Activated T-cell treated with anti-CD3 and anti-CD28 coated beads, Interleukin-2, amount 50 U/mL, for 72 hours (primary cell): ENCODE measurements around the gene MTHFD2. TPM values are rescaled to one million over a fixed set of nuclear protein-coding genes. Genes with fewer than 3 reads are reported as not detected.
A peak's percentile ranks its signal among the peaks of the same experiment; 100 is the strongest.

Experiments
- ATAC-seq, 2 donors: fragments of 150-1000 bp; cut with Tn5 transposase; replicated peaks in 1 of 2; 2 replicates each; pipeline ENCODE4 v1.10.0; 2021; ENCODE audit warnings: moderate library complexity in 2 of 2, mild to moderate bottlenecking in 1 of 2
- DNase-seq, 2 donors: peaks; one replicate each; pipeline ENCODE4 v3.0.0; 2021 to 2022; ENCODE audit warnings: mixed read lengths in 1 of 2
- H3K27ac Mint-ChIP-seq: one replicate; pipeline ENCODE4 v1.8.0; 2022; ENCODE audit warnings: mild to moderate bottlenecking, moderate library complexity, mixed read lengths
- H3K27me3 Mint-ChIP-seq: one replicate; pipeline ENCODE4 v1.8.0; 2022; ENCODE audit warnings: low read depth, mixed read lengths
- H3K36me3 Mint-ChIP-seq, 2 donors: one replicate each; pipeline ENCODE4 v1.8.0; 2022; ENCODE audit warnings: mixed read lengths in 2 of 2, mild to moderate bottlenecking in 1 of 2; ENCODE audit not compliant: insufficient read depth in 2 of 2
- H3K4me1 Mint-ChIP-seq: one replicate; pipeline ENCODE4 v1.8.0; 2022; ENCODE audit warnings: low read depth, mixed read lengths
- H3K4me3 Mint-ChIP-seq, 2 donors: one replicate each; pipeline ENCODE4 v1.8.0; 2022; ENCODE audit warnings: mild to moderate bottlenecking in 2 of 2, mixed read lengths in 2 of 2, moderate library complexity in 2 of 2
- H3K9me3 Mint-ChIP-seq, 2 donors: one replicate each; pipeline ENCODE4 v1.8.0; 2022; ENCODE audit warnings: mixed read lengths in 2 of 2
- total RNA-seq, 2 donors: library from RNA; stranded (reverse); gene quantifications; one replicate each; pipeline ENCODE4 v1.2.3, GENCODE V29; 2022

MTHFD2 gene
- 100 to 1,000 TPM; 518 to 624 TPM for total RNA-seq

DNA sequence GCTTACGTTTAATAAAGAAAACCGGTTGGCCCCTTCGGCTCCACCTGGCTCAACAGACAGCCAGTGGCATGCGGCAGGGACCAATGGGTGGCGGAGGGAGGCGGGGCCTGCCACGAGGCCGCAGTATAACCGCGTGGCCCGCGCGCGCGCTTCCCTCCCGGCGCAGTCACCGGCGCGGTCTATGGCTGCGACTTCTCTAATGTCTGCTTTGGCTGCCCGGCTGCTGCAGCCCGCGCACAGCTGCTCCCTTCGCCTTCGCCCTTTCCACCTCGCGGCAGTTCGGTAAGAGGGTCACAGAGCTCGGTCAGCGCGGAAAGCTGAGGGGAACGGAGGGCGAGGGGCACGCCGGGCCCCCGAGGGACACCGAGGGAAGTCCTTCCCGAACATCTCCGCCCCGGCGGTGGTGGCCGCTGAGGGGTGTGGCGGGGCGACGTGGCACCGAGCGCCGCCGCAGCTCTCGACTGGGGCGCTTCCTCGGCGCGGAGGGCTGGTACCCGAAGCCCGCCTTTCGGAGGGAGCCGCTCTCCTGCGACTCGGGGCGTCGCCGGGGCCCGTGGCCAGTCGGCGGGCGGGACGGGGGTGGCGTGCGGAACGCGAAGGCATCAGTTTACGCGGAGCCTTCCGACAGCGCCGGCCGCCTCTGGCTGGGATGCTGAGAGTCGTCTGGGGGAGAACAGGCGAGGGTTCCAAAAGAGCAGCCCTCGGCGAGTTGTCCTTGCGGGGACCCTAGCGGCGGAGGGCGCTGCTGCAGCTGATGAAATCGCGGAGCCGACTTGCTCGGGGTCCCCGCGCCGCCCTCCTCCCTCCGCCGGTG lies at the start of gene MTHFD2:
TSS of gene MTHFD2 (plus strand) at position 155 of the 814 bp plus-strand sequence. CDS start at position 182, 27 bp downstream.
- DNase-seq (peak; percentile 95), ATAC-seq (peak; percentile 89 to 90)
- Mint-ChIP-seq H3K27me3 (no peaks in the 10 kb centered on the region), H3K27ac (peak within 1 kb of the TSS; percentile 100), H3K4me3 (peak within 1 kb of the TSS; percentile 98 to 99), H3K36me3 (peaks cover 20 to 40% of the 10 kb centered on the region in 2 donors), H3K4me1 (peaks cover 59% of the 10 kb centered on the region), H3K9me3 (no peaks in the 10 kb centered on the region)

DNA sequence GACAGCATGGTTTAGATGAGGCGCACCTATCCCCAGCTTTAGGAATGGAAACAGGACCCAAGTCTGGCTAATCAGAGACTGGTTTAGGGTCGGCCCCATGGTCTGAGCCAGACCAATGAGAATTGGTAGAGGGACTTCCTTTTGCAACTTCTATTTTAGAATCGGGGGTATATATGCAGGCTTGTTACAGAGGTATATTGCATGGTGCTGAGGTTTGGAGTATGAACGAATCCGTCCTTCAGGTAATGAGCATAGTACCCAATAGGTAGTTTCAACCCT lies 49.2 kb upstream of the MTHFD2 start:
- Mint-ChIP-seq H3K9me3 (no peaks in the 10 kb centered on the region), H3K4me1 (peaks cover 14% of the 10 kb centered on the region), H3K4me3 (no peak overlapping the region), H3K27me3 (no peaks in the 10 kb centered on the region), H3K27ac (no peak overlapping the region), H3K36me3 (peaks cover 3 to 10% of the 10 kb centered on the region in 2 donors)
- no peak for DNase-seq
- no peak for ATAC-seq

DNA sequence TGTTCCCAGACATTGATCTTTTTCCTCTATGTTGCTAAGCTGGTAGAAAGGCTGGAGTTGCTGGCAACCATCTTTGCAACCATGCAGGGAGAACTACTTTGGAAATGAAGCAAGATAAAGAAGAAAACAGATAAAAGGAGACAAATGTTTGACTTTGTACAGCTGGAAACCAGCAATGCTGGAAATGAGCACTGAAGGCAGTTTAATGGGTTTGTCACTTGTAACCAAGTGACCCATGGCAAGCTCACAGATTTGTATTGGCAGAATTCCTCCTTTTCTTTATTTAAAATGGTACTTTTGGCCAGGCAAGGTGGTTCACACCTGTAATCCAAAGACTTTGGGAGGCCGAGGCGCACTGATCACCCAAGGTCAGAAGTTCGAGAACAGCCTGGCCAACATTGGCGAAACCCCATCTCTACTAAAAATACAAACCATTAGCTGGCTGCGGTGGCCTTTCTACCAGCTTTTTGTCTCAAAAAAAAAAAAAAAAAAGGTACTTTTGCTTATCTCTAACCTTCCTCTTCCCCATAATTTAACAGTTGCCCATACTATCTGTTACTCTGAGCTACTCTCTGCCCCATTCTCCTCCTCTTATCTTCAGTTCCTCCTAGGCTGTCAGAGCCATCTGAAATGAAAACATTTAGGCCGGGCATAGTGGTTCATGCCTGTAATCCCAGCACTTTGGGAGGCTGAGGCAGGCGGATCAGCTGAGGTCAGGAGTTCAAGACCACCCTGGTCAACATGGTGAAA lies 48.7 kb upstream of the MTHFD2 start:
- peaks cover 14% of the 10 kb centered on the region for H3K4me1 Mint-ChIP-seq
- H3K27ac Mint-ChIP-seq: peak overlapping the region; percentile 7
- no peak overlapping the region for H3K4me3 Mint-ChIP-seq
- ATAC-seq (no peak), DNase-seq (no peak)
- H3K36me3 Mint-ChIP-seq: peaks cover 3 to 13% of the 10 kb centered on the region in 2 donors
- H3K9me3 Mint-ChIP-seq: no peaks in the 10 kb centered on the region
- no peaks in the 10 kb centered on the region for H3K27me3 Mint-ChIP-seq

DNA sequence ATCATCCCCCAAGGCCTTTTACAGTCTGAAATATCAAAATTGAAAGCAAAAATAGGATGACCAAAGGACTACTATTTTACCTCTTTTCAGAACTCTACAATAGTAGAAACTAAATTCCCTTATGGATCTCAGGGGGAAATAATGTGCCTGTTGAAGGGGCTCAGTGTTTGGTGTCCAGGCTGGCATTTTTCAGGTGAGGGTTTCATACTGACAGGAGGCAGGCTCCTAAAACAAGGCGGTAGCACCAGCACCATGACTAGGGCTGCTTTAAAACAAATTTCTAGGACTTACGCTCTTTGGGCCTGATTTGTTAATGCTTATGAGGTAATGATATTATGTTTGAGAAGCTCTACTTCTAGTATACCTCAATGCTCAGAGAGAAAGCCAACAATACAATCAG lies 45.5 kb upstream of the MTHFD2 start:
- peaks cover 9% of the 10 kb centered on the region for H3K4me1 Mint-ChIP-seq
- DNase-seq: no peak

DNA sequence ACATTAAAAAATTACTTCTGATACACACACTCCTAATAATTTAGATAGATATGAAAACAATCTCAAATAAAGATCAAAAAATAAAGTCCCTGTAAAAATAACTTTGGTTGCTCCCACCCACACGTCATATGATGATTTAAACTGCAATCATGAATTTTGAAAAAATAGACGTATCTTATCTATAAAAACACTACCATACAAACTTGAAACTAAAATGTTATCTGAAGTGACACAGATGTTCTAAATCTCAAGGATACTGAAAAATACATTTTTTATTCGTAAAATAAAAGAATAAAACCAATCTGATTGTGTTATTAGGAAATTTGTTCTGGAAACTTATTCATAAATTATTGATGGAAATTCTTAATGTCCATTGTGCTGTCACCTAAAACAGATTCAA lies 42.6 kb upstream of the MTHFD2 start:
- no peaks in the 10 kb centered on the region for H3K9me3 Mint-ChIP-seq
- no peak for ATAC-seq
- peaks cover 3 to 36% of the 10 kb centered on the region in 2 donors for H3K36me3 Mint-ChIP-seq
- peak overlapping the region; percentile 57 for H3K27ac Mint-ChIP-seq
- DNase-seq: no peak
- no peaks in the 10 kb centered on the region for H3K27me3 Mint-ChIP-seq
- H3K4me3 Mint-ChIP-seq: no peak overlapping the region
- H3K4me1 Mint-ChIP-seq: peaks cover 9% of the 10 kb centered on the region

More for the DNA sequence above, 45.5 kb upstream of the MTHFD2 start:
- H3K36me3 Mint-ChIP-seq: peaks cover 3 to 29% of the 10 kb centered on the region in 2 donors
- no peak for ATAC-seq
- peak overlapping the region; percentile 69 for H3K27ac Mint-ChIP-seq
- no peaks in the 10 kb centered on the region for H3K9me3 Mint-ChIP-seq
- no peak overlapping the region for H3K4me3 Mint-ChIP-seq
- H3K27me3 Mint-ChIP-seq: no peaks in the 10 kb centered on the region

- Mint-ChIP-seq H3K4me3 (no peak overlapping the region), H3K27me3 (no peaks in the 10 kb centered on the region), H3K4me1 (peaks cover 16% of the 10 kb centered on the region), H3K9me3 (no peaks in the 10 kb centered on the region), H3K27ac (peak overlapping the region; percentile 31), H3K36me3 (peaks cover 12 to 49% of the 10 kb centered on the region in 2 donors)
- no peak for DNase-seq
- no peak for ATAC-seq
These were observed 35.5 kb upstream of the MTHFD2 start for GRCh38 chr2:74162951-74163350.

GRCh38 chr2:74164761-74165160 lies 33.7 kb upstream of the MTHFD2 start:
- H3K4me3 Mint-ChIP-seq: no peak overlapping the region
- H3K4me1 Mint-ChIP-seq: peaks cover 32% of the 10 kb centered on the region
- peaks cover 15 to 48% of the 10 kb centered on the region in 2 donors for H3K36me3 Mint-ChIP-seq
- ATAC-seq: no peak
- no peak overlapping the region for H3K27ac Mint-ChIP-seq
- H3K27me3 Mint-ChIP-seq: no peaks in the 10 kb centered on the region
- no peak for DNase-seq
- no peaks in the 10 kb centered on the region for H3K9me3 Mint-ChIP-seq

- peaks cover 42% of the 10 kb centered on the region for H3K4me1 Mint-ChIP-seq
- ATAC-seq (peak; percentile 65 to 79), DNase-seq (no peak)
- peak overlapping the region in 1 of 2 donors; percentile 79 for H3K4me3 Mint-ChIP-seq
- H3K9me3 Mint-ChIP-seq: no peaks in the 10 kb centered on the region
- peak overlapping the region; percentile 97 for H3K27ac Mint-ChIP-seq
- no peaks in the 10 kb centered on the region for H3K27me3 Mint-ChIP-seq
- H3K36me3 Mint-ChIP-seq: peaks cover 20 to 46% of the 10 kb centered on the region in 2 donors
These were observed 29.7 kb upstream of the MTHFD2 start for GRCh38 chr2:74168739-74169138.

GRCh38 chr2:74174909-74175308 lies 23.5 kb upstream of the MTHFD2 start:
- ATAC-seq: no peak
- Mint-ChIP-seq H3K27me3 (no peaks in the 10 kb centered on the region), H3K36me3 (peaks cover 10 to 38% of the 10 kb centered on the region in 2 donors), H3K9me3 (no peaks in the 10 kb centered on the region), H3K4me3 (peak overlapping the region; percentile 89 to 95), H3K27ac (peak overlapping the region; percentile 95), H3K4me1 (peaks cover 57% of the 10 kb centered on the region)
- no peak for DNase-seq

GRCh38 chr2:74177696-74178095 lies 20.7 kb upstream of the MTHFD2 start:
- H3K4me3 Mint-ChIP-seq: peak overlapping the region; percentile 89 to 95
- peaks cover 58% of the 10 kb centered on the region for H3K4me1 Mint-ChIP-seq
- H3K27me3 Mint-ChIP-seq: no peaks in the 10 kb centered on the region
- H3K9me3 Mint-ChIP-seq: no peaks in the 10 kb centered on the region
- no peak for ATAC-seq
- peak overlapping the region; percentile 91 for H3K27ac Mint-ChIP-seq
- no peak for DNase-seq
- H3K36me3 Mint-ChIP-seq: peaks cover 4 to 23% of the 10 kb centered on the region in 2 donors

GRCh38 chr2:74178211-74179062 lies 20.0 kb upstream of the MTHFD2 start, which contains the start of gene MOB1A:
Gene MOB1A, minus strand, starts transcription at chr2:74178879. Its CDS starts 205 bp downstream, at chr2:74178674.
- peak; percentile 95 for ATAC-seq
- peak; percentile 99 for DNase-seq
- Mint-ChIP-seq H3K27me3 (no peaks in the 10 kb centered on the region), H3K4me3 (peak within 1 kb of the TSS; percentile 89 to 95), H3K27ac (peak within 1 kb of the TSS; percentile 91), H3K4me1 (peaks cover 53% of the 10 kb centered on the region), H3K36me3 (peaks cover 4 to 23% of the 10 kb centered on the region in 2 donors), H3K9me3 (no peaks in the 10 kb centered on the region)

- H3K9me3 Mint-ChIP-seq: no peaks in the 10 kb centered on the region
- ATAC-seq: peak; percentile 7 to 21
- H3K27me3 Mint-ChIP-seq: no peaks in the 10 kb centered on the region
- peak overlapping the region; percentile 91 for H3K27ac Mint-ChIP-seq
- peaks cover 57% of the 10 kb centered on the region for H3K4me1 Mint-ChIP-seq
- peak overlapping the region; percentile 89 to 95 for H3K4me3 Mint-ChIP-seq
- DNase-seq: no peak
- H3K36me3 Mint-ChIP-seq: peaks cover 4 to 22% of the 10 kb centered on the region in 2 donors
These were observed 19.2 kb upstream of the MTHFD2 start for GRCh38 chr2:74179063-74179865.
